Effector memory CD8-positive, alpha-beta T cell (primary cell): ENCODE measurements around the gene RUNX1.

Source experiments
- ATAC-seq: fragments of 150-1000 bp; cut with Tn5 transposase; replicated peaks from 2 replicates; pipeline ENCODE4 v1.10.0; 2021; ENCODE audit warnings: mild to moderate bottlenecking, moderate library complexity
- DNase-seq, 3 experiments: peaks; one replicate each; pipeline ENCODE4 v3.0.0; 2021
- H3K27ac Mint-ChIP-seq, 2 donors: one replicate each; pipeline ENCODE4 v1.8.0; 2022; ENCODE audit warnings: mild to moderate bottlenecking in 2 of 2, mixed read lengths in 2 of 2, moderate library complexity in 2 of 2
- H3K27me3 Mint-ChIP-seq, 2 donors: one replicate each; pipeline ENCODE4 v1.8.0; 2022; ENCODE audit warnings: mixed read lengths in 2 of 2
- H3K36me3 Mint-ChIP-seq: one replicate; pipeline ENCODE4 v1.8.0; 2022; ENCODE audit warnings: mild to moderate bottlenecking, moderate library complexity, mixed read lengths; ENCODE audit not compliant: insufficient read depth
- H3K4me1 Mint-ChIP-seq, 2 donors: one replicate each; pipeline ENCODE4 v1.8.0; 2022; ENCODE audit warnings: low read depth in 2 of 2, mixed read lengths in 2 of 2
- H3K4me3 Mint-ChIP-seq, 2 donors: one replicate each; pipeline ENCODE4 v1.8.0; 2022; ENCODE audit warnings: mild to moderate bottlenecking in 2 of 2, mixed read lengths in 2 of 2, moderate library complexity in 2 of 2
- H3K9me3 Mint-ChIP-seq, 2 donors: one replicate each; pipeline ENCODE4 v1.8.0; 2022; ENCODE audit warnings: mixed read lengths in 2 of 2

RUNX1 gene

GRCh38 chr21:34754690-34755647 is 294.1 kb downstream of the RUNX1 start:
- H3K4me3 Mint-ChIP-seq, result no peak overlapping the region
- H3K27me3 Mint-ChIP-seq, result peaks cover 46 to 62% of the 10 kb centered on the region in 2 donors
- DNase-seq, result no peak
- H3K27ac Mint-ChIP-seq, result peak overlapping the region in 1 of 2 donors; percentile 3
- no peaks in the 10 kb centered on the region for H3K9me3 Mint-ChIP-seq
- no peaks in the 10 kb centered on the region for H3K4me1 Mint-ChIP-seq
- H3K36me3 Mint-ChIP-seq, result peaks cover 7% of the 10 kb centered on the region
- ATAC-seq, result no peak

DNA sequence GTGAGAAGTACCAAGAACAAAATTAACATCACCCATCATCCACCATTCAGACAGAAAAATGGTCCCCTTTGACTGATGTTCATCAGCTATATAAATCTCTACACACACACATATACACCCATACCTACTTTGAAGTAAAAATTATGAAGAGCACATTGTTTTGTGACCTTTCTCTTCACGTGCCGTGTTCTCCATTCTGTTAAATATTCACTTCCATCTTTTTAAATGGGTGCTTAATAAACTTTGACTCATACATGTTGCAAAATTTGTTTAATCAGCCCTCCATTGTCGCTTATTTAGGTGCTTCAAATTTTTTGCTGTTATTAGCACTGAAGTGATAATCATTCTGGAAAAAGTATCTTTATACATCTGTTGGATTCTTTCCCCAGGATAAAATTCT is 300.2 kb downstream of the RUNX1 start:
- Mint-ChIP-seq H3K36me3 (peaks cover 9% of the 10 kb centered on the region), H3K27me3 (peaks cover 39 to 61% of the 10 kb centered on the region in 2 donors)

GRCh38 chr21:34745557-34746255 is 303.4 kb downstream of the RUNX1 start:
- Mint-ChIP-seq H3K27me3 (peaks cover 31 to 51% of the 10 kb centered on the region in 2 donors), H3K4me1 (peaks cover 0 to 4% of the 10 kb centered on the region in 2 donors), H3K9me3 (no peaks in the 10 kb centered on the region), H3K36me3 (peaks cover 2% of the 10 kb centered on the region), H3K4me3 (peak overlapping the region in 1 of 2 donors; percentile 55), H3K27ac (no peak overlapping the region)
- DNase-seq (peak; percentile 39 to 60 (median 49)), ATAC-seq (peak; percentile 83)

More for the DNA sequence above, 300.2 kb downstream of the RUNX1 start:
- ATAC-seq (no peak), DNase-seq (no peak)
- Mint-ChIP-seq H3K4me1 (peaks cover 0 to 4% of the 10 kb centered on the region in 2 donors), H3K27ac (no peak overlapping the region), H3K9me3 (no peaks in the 10 kb centered on the region), H3K4me3 (no peak overlapping the region)

GRCh38 chr21:34744801-34745200 is 304.3 kb downstream of the RUNX1 start:
- H3K27ac Mint-ChIP-seq, result no peak overlapping the region
- DNase-seq (no peak), ATAC-seq (no peak)
- H3K36me3 Mint-ChIP-seq, result peaks cover 2% of the 10 kb centered on the region
- H3K4me1 Mint-ChIP-seq, result peaks cover 0 to 4% of the 10 kb centered on the region in 2 donors
- H3K4me3 Mint-ChIP-seq, result no peak overlapping the region
- H3K27me3 Mint-ChIP-seq, result peaks cover 32 to 51% of the 10 kb centered on the region in 2 donors
- H3K9me3 Mint-ChIP-seq, result no peaks in the 10 kb centered on the region

GRCh38 chr21:34743831-34744230 is 305.3 kb downstream of the RUNX1 start:
- H3K27me3 Mint-ChIP-seq, result peaks cover 37 to 57% of the 10 kb centered on the region in 2 donors
- H3K4me1 Mint-ChIP-seq, result peaks cover 0 to 4% of the 10 kb centered on the region in 2 donors
- no peak for ATAC-seq
- no peak for DNase-seq
- H3K36me3 Mint-ChIP-seq, result peaks cover 2% of the 10 kb centered on the region
- H3K4me3 Mint-ChIP-seq, result no peak overlapping the region
- no peak overlapping the region for H3K27ac Mint-ChIP-seq
- no peaks in the 10 kb centered on the region for H3K9me3 Mint-ChIP-seq

- no peak for DNase-seq
- Mint-ChIP-seq H3K4me3 (no peak overlapping the region), H3K27me3 (peaks cover 43 to 60% of the 10 kb centered on the region in 2 donors), H3K27ac (no peak overlapping the region), H3K9me3 (no peaks in the 10 kb centered on the region), H3K4me1 (peaks cover 0 to 4% of the 10 kb centered on the region in 2 donors), H3K36me3 (peaks cover 2% of the 10 kb centered on the region)
- no peak for ATAC-seq
Observed at GRCh38 chr21:34743285-34743684, 305.8 kb downstream of the RUNX1 start.

DNA sequence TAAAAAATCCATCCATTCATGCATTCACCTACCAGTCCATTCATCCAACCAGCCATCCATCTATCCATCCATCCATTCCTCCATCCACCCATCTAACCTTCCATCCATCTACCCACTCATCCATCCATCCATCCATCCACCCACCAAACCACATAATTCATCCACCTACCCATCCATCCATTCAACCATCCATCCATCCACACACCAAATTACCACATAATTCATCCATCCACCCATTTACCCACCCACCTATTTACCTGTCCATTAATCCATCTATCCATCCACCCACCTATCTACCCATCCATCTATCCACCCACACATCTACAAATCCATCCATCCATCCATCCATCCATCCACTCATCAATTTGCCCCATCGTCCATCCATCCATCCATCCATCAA is 308.9 kb downstream of the RUNX1 start:
- H3K9me3 Mint-ChIP-seq, result no peaks in the 10 kb centered on the region
- H3K27ac Mint-ChIP-seq, result no peak overlapping the region
- no peak for ATAC-seq
- H3K36me3 Mint-ChIP-seq, result peaks cover 2% of the 10 kb centered on the region
- no peaks in the 10 kb centered on the region for H3K4me1 Mint-ChIP-seq
- no peak overlapping the region for H3K4me3 Mint-ChIP-seq
- no peak for DNase-seq
- peaks cover 48 to 74% of the 10 kb centered on the region in 2 donors for H3K27me3 Mint-ChIP-seq
